ENCODE data around the gene CCND1. TPM values are rescaled to one million over a fixed set of nuclear protein-coding genes. Genes with fewer than 3 reads are reported as not detected.

CCND1 gene
- total RNA-seq, 1 experiment from 2014 or later = 2,517 TPM

DNA sequence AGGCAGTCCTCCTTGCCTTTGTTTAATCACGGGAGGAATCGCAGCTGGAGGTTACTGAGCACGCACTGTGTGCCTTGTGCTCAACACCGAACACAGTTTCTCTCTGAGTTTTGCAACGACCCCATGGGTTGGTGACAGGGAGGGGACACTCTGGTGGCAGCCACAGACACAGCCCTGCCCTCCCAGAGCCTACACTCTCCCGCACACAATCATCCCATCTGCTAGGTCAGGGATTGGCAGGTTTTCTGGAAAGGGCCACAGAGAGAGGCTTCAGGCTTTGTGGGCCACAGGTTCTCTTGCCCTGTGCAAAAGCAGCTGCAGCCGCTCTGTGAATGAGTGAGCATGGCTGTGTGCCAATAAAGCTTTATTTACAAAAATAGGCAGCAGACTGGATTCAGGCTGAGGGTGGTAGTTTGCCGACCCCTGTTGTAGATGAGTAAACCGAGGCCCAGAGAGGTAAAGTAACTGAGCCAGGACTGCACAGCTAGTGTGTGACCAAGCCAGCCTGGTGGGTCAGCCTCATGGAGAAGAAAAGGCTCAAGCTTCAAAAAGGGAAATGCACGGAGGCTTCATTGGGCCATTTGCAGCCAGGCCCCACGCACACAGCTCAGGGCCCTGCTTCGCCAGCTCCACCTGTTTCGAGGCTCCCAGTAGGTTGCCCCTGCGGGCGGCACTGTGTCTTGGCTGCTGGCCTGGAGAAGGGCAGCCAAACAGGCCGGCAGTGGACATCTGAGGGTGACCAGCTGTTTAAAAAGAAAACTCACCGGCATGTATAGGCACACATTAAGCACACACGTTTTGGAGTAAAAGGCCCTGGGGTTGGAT is 17.9 kb downstream of the CCND1 start:
- Histone ChIP-seq H3K4me1 (ENCODE audit: insufficient read depth, low read length, poor library complexity, severe bottlenecking) (peaks cover 19% of the 10 kb centered on the region), H3K27me3 (replicated peaks; ENCODE audit: insufficient read depth, low read depth, low read length, poor library complexity) (no peaks in the 10 kb centered on the region), H3K36me3 (ENCODE audit: insufficient read depth, low read length, poor library complexity, severe bottlenecking) (peaks cover 10% of the 10 kb centered on the region), H3K9me3 (ENCODE audit: low read depth, low read length, poor library complexity, severe bottlenecking) (no peaks in the 10 kb centered on the region), H3K4me3 (ENCODE audit: low read depth, low read length, poor library complexity, severe bottlenecking) (no peak overlapping the region), H3K27ac (ENCODE audit: low read depth, low read length, poor library complexity, severe bottlenecking) (peak overlapping the region; percentile 49)
- peak; percentile 54 for DNase-seq (ENCODE audit: low spot score)
- no TSS peak for BruUV-seq (replicated peaks)
- ChIA-PET CTCF (interaction anchor here (0.6 to 1.4 kb wide), 4 partner anchors 12 to 27 kb away, joined by 3 to 13 read pairs (median 3); no protein-coding TSS in a partner anchor), POLR2A (ENCODE audit: low non-redundant PET) (no interaction called here)
- TF ChIP-seq EZH2 (IDR thresholded peaks at IDR 0.05; ENCODE audit: borderline replicate concordance, low read depth, low read length, poor library complexity, severe bottlenecking) = no peak
- TF ChIP-seq, protein P1, sequence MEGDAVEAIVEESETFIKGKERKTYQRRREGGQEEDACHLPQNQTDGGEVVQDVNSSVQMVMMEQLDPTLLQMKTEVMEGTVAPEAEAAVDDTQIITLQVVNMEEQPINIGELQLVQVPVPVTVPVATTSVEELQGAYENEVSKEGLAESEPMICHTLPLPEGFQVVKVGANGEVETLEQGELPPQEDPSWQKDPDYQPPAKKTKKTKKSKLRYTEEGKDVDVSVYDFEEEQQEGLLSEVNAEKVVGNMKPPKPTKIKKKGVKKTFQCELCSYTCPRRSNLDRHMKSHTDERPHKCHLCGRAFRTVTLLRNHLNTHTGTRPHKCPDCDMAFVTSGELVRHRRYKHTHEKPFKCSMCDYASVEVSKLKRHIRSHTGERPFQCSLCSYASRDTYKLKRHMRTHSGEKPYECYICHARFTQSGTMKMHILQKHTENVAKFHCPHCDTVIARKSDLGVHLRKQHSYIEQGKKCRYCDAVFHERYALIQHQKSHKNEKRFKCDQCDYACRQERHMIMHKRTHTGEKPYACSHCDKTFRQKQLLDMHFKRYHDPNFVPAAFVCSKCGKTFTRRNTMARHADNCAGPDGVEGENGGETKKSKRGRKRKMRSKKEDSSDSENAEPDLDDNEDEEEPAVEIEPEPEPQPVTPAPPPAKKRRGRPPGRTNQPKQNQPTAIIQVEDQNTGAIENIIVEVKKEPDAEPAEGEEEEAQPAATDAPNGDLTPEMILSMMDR (conservative IDR thresholded peaks at IDR 0.05; ENCODE audit: low read depth, low read length) = no peak
- intact Hi-C loops (cut with micrococcal nuclease; ENCODE audit: unreplicated experiment) = no loop called here

DNA sequence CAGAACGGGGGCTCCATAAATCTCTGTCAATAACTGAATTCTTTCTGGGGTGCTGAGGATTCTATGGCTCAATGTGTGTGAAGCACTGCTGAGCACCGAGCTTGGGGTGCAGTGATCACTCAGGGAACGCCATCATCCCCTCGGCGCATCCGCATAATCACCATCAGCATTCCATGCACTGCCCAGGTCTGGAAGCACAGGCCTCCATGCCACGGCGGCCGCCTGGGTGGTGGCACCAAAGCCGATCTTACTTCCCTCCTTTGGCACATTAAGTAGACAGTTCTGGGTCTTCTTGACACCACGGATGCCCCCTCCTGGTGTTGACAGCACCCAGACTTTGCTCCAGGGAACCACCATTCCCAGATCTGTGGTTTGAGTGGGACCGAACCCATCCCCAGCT is 18.6 kb downstream of the CCND1 start:
- intact Hi-C loops (cut with micrococcal nuclease; ENCODE audit: unreplicated experiment) = no loop called here
- H3K27me3 ChIP-seq (replicated peaks; ENCODE audit: insufficient read depth, low read depth, low read length, poor library complexity) = no peaks in the 10 kb centered on the region
- peaks cover 12% of the 10 kb centered on the region for H3K4me1 ChIP-seq (ENCODE audit: insufficient read depth, low read length, poor library complexity, severe bottlenecking)
- no peaks in the 10 kb centered on the region for H3K9me3 ChIP-seq (ENCODE audit: low read depth, low read length, poor library complexity, severe bottlenecking)
- peaks cover 3% of the 10 kb centered on the region for H3K36me3 ChIP-seq (ENCODE audit: insufficient read depth, low read length, poor library complexity, severe bottlenecking)
- TF ChIP-seq, protein P1 (conservative IDR thresholded peaks at IDR 0.05; ENCODE audit: low read depth, low read length) = no peak
- H3K4me3 ChIP-seq (ENCODE audit: low read depth, low read length, poor library complexity, severe bottlenecking) = no peak overlapping the region
- POLR2A ChIA-PET (ENCODE audit: low non-redundant PET) = no interaction called here
- no TSS peak for BruUV-seq (replicated peaks)
- H3K27ac ChIP-seq (ENCODE audit: low read depth, low read length, poor library complexity, severe bottlenecking) = peak overlapping the region; percentile 7
- DNase-seq (ENCODE audit: low spot score) = no peak
- CTCF ChIA-PET = interaction anchor here (0.6 to 1.4 kb wide), 2 partner anchors 11 to 16 kb away, joined by 3 read pairs; no protein-coding TSS in a partner anchor

DNA sequence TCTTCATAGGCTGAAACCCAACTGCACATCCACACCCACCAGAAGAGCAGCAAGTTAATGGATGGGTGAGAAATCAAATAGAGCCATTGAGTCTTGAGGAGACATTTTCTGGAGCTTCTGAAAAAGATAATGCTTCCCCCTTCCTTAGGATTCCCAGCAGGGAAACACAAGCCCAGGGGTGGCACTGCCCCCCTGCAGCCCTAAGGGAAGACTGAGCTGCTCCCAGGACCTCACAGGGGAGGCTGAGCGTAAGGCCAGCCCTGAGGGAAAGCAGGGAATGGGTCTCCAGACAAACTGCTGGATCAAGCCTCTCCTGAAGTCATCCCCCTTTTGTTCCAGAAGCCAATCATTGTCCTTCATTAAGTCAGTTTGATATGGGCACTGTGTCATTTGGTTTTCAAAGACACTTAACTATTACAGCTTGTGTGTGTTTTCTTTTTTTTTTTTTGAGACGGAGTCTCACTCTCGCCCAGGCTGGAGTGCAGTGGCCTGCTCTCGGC is 19.1 kb downstream of the CCND1 start:
- Histone ChIP-seq H3K27ac (ENCODE audit: low read depth, low read length, poor library complexity, severe bottlenecking) (peak overlapping the region; percentile 7), H3K4me1 (ENCODE audit: insufficient read depth, low read length, poor library complexity, severe bottlenecking) (peaks cover 8% of the 10 kb centered on the region), H3K36me3 (ENCODE audit: insufficient read depth, low read length, poor library complexity, severe bottlenecking) (peaks cover 3% of the 10 kb centered on the region), H3K27me3 (replicated peaks; ENCODE audit: insufficient read depth, low read depth, low read length, poor library complexity) (no peaks in the 10 kb centered on the region), H3K9me3 (ENCODE audit: low read depth, low read length, poor library complexity, severe bottlenecking) (no peaks in the 10 kb centered on the region), H3K4me3 (ENCODE audit: low read depth, low read length, poor library complexity, severe bottlenecking) (no peak overlapping the region)
- intact Hi-C loops (cut with micrococcal nuclease; ENCODE audit: unreplicated experiment) = no loop called here
- ChIA-PET CTCF (interaction anchor here (1.4 kb wide), 1 partner anchor 10 kb away, joined by 3 read pairs; no protein-coding TSS in a partner anchor), POLR2A (ENCODE audit: low non-redundant PET) (no interaction called here)
- DNase-seq (ENCODE audit: low spot score) = no peak
- TF ChIP-seq, protein P1 (conservative IDR thresholded peaks at IDR 0.05; ENCODE audit: low read depth, low read length) = no peak
- no peak for TF ChIP-seq EZH2 (IDR thresholded peaks at IDR 0.05; ENCODE audit: borderline replicate concordance, low read depth, low read length, poor library complexity, severe bottlenecking)
- BruUV-seq (replicated peaks) = no TSS peak

Measured in A673 (cell line).